Measurements from ENCODE around the gene SIX5. TPM values are rescaled to one million over a fixed set of nuclear protein-coding genes. Genes with fewer than 3 reads are reported as not detected.

SIX5 gene
- total and polyA plus RNA-seq, 2 experiments from 2014 or later = 15.6 to 17.0 TPM

DNA sequence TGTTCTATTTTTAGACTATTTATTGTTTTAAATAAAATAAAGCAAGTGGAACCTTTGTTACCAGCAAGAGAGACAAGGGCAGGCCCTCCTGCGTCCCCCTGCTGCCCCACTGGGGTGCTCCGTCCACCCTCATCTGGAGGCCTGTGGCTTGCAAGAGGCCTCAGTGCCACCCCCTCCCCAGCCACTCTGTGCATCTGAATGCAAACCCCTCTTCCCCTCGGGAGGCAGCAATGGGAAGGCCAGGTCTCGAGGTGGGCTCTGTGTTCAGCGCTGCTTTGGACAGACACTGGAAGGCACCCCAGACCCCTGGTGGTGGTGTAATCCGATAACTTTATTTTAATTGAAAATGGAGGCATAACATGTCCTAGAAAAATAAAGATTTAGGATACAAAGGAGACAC is 4.6 kb downstream of the SIX5 start:
- no peaks in the 10 kb centered on the region for H3K36me3 ChIP-seq (replicated peaks; ENCODE audit: insufficient read depth, low read depth)
- no peaks in the 10 kb centered on the region for H3K27me3 ChIP-seq
- H3K4me2 ChIP-seq = peak overlapping the region; percentile 57
- H3K79me2 ChIP-seq = peaks cover 34% of the 10 kb centered on the region
- TF ChIP-seq EZH2 (IDR thresholded peaks at IDR 0.05; ENCODE audit: borderline replicate concordance) (no peak), EZH2phosphoT487 (IDR thresholded peaks at IDR 0.05; ENCODE audit: low read depth, severe bottlenecking, unreplicated experiment) (no peak)
- TF ChIP-seq, protein P1, sequence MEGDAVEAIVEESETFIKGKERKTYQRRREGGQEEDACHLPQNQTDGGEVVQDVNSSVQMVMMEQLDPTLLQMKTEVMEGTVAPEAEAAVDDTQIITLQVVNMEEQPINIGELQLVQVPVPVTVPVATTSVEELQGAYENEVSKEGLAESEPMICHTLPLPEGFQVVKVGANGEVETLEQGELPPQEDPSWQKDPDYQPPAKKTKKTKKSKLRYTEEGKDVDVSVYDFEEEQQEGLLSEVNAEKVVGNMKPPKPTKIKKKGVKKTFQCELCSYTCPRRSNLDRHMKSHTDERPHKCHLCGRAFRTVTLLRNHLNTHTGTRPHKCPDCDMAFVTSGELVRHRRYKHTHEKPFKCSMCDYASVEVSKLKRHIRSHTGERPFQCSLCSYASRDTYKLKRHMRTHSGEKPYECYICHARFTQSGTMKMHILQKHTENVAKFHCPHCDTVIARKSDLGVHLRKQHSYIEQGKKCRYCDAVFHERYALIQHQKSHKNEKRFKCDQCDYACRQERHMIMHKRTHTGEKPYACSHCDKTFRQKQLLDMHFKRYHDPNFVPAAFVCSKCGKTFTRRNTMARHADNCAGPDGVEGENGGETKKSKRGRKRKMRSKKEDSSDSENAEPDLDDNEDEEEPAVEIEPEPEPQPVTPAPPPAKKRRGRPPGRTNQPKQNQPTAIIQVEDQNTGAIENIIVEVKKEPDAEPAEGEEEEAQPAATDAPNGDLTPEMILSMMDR (IDR thresholded peaks at IDR 0.05; ENCODE audit: poor library complexity) = no peak
- H4K20me1 ChIP-seq (ENCODE audit: insufficient read depth, poor library complexity, severe bottlenecking) = no peaks in the 10 kb centered on the region
- no peak for DNase-seq (ENCODE audit: low spot score)
- no peak overlapping the region for H2AFZ ChIP-seq
- H3K27ac ChIP-seq = peak overlapping the region; percentile 69
- H3K4me1 ChIP-seq (ENCODE audit: insufficient read depth) = peaks cover 34% of the 10 kb centered on the region
- H3K9me3 ChIP-seq (ENCODE audit: low read depth) = no peaks in the 10 kb centered on the region
- 48% methylated on average over 6 of the region's 6 CpGs for WGBS (ENCODE audit: low lambda C conversion rate, missing lambda C conversion rate)
- H3K4me3 ChIP-seq = no peak overlapping the region
- H3K9me2 ChIP-seq (replicated peaks; ENCODE audit: insufficient read depth) = no peaks in the 10 kb centered on the region

DNA sequence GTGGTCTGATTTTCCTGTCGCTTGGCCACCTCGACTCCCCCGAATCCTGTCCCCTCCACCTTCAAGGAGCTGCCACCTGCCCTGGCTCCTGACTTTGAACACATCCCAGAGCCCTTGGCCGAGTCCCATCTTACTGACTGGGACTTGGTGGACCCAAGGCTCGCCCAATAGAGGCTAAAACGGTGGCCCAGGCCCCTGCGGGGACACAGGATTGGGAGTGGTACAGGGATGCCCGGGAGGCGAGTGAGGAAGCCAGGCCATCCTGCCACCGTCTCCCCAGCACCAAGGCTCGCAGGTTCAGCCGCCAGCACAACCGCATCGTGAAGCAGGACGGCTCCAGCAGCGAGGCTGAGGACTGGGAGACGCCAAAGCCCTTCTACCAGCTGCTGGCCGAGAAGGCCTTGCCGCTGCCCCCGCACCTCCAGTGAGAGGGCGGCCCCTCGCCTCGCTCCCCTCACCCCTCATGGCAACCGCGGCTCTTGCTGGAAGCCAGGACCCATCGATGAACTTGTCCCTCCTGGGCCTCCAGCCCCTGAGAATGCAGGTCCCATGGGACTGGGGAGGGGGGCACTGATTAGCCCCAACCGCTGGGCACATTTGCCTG is 5.3 kb downstream of the SIX5 start:
- H4K20me1 ChIP-seq (ENCODE audit: insufficient read depth, poor library complexity, severe bottlenecking) = no peaks in the 10 kb centered on the region
- H3K36me3 ChIP-seq (replicated peaks; ENCODE audit: insufficient read depth, low read depth) = no peaks in the 10 kb centered on the region
- 75% methylated on average over 27 of the region's 27 CpGs for WGBS (ENCODE audit: low lambda C conversion rate, missing lambda C conversion rate)
- no peaks in the 10 kb centered on the region for H3K9me2 ChIP-seq (replicated peaks; ENCODE audit: insufficient read depth)
- peak overlapping the region; percentile 57 for H3K4me2 ChIP-seq
- peak overlapping the region; percentile 69 for H3K27ac ChIP-seq
- H2AFZ ChIP-seq = no peak overlapping the region
- no peak overlapping the region for H3K4me3 ChIP-seq
- H3K27me3 ChIP-seq = no peaks in the 10 kb centered on the region
- H3K9me3 ChIP-seq (ENCODE audit: low read depth) = no peaks in the 10 kb centered on the region
- TF ChIP-seq, protein P1 (IDR thresholded peaks at IDR 0.05; ENCODE audit: poor library complexity) = no peak
- TF ChIP-seq EZH2phosphoT487 (IDR thresholded peaks at IDR 0.05; ENCODE audit: low read depth, severe bottlenecking, unreplicated experiment) (no peak), EZH2 (IDR thresholded peaks at IDR 0.05; ENCODE audit: borderline replicate concordance) (no peak)
- peaks cover 34% of the 10 kb centered on the region for H3K4me1 ChIP-seq (ENCODE audit: insufficient read depth)
- DNase-seq (ENCODE audit: low spot score) = no peak
- peaks cover 34% of the 10 kb centered on the region for H3K79me2 ChIP-seq

DNA sequence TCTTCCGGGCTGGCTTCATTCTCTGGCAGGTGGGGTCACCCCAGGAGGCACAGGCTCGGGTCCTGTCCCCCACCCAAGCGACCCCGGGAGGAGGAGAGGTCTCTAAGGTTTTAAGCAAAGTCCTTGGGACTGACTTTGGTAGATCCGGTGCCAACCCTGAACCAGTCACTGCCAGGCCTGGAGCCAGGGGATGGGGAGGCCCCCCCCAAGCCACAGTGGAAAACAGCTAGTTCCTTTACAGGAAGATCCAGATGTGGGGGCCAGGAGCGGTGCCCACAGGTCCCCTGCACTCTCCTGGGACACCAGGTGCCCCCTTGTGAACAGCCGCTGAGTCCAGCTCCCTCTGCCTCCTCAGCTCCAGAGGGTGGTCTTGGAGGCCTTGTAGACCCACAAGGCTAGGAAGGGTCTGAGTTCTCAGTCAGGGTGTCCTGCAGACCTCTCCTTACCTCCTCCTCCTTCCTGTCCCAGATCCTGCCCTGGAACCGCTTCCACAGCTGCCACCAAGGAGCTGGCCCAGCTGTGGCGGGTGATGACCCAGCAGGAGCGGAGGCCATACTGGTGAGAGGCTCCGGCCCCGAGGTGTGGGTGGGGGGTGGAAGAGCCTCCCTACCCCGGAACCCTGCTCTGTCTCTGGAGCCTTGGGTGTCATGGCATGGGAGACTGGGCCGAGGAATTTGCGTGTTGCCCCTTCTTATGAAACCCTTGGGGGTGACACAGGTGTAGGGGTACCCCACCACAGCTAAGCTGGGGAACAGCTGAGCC is 6.0 kb downstream of the SIX5 start:
- H3K9me2 ChIP-seq (replicated peaks; ENCODE audit: insufficient read depth) = no peaks in the 10 kb centered on the region
- H3K27ac ChIP-seq = no peak overlapping the region
- no peaks in the 10 kb centered on the region for H3K27me3 ChIP-seq
- TF ChIP-seq EZH2 (IDR thresholded peaks at IDR 0.05; ENCODE audit: borderline replicate concordance) (no peak), EZH2phosphoT487 (IDR thresholded peaks at IDR 0.05; ENCODE audit: low read depth, severe bottlenecking, unreplicated experiment) (no peak)
- TF ChIP-seq, protein P1 (IDR thresholded peaks at IDR 0.05; ENCODE audit: poor library complexity) = no peak
- no peaks in the 10 kb centered on the region for H4K20me1 ChIP-seq (ENCODE audit: insufficient read depth, poor library complexity, severe bottlenecking)
- H3K36me3 ChIP-seq (replicated peaks; ENCODE audit: insufficient read depth, low read depth) = no peaks in the 10 kb centered on the region
- no peak overlapping the region for H3K4me2 ChIP-seq
- no peaks in the 10 kb centered on the region for H3K9me3 ChIP-seq (ENCODE audit: low read depth)
- H3K4me3 ChIP-seq = no peak overlapping the region
- DNase-seq (ENCODE audit: low spot score) = no peak
- H2AFZ ChIP-seq = no peak overlapping the region
- peaks cover 34% of the 10 kb centered on the region for H3K79me2 ChIP-seq
- H3K4me1 ChIP-seq (ENCODE audit: insufficient read depth) = peaks cover 34% of the 10 kb centered on the region
- WGBS (ENCODE audit: low lambda C conversion rate, missing lambda C conversion rate) = 92% methylated on average over 15 of the region's 15 CpGs

All from hepatocyte (in vitro differentiated cells).